ENCODE results near the gene DPYSL5.

The DPYSL5 gene

GRCh38 chr2:26951236-26951635 is 103.3 kb downstream of the DPYSL5 start:
- no peak overlapping the region for H3K9ac ChIP-seq (ENCODE audit: low read depth, low read length)
- no peak overlapping the region for H3K27ac ChIP-seq (ENCODE audit: low read depth, low read length)
- H3K4me1 ChIP-seq (ENCODE audit: insufficient read depth, low read length), result 0 out of 2 replicates have a peak, but pooled peaks cover 3% of the 10 kb centered on the region
- no peaks in the 10 kb centered on the region for H3K36me3 ChIP-seq (ENCODE audit: insufficient read depth, low read length)
- H3K27me3 ChIP-seq (ENCODE audit: insufficient read depth, low read length), result no peaks in the 10 kb centered on the region
- WGBS, result 96% methylated on average over 3 of the region's 3 CpGs
- no peaks in the 10 kb centered on the region for H3K9me3 ChIP-seq (ENCODE audit: insufficient read depth, low read depth, low read length)
- no peak overlapping the region for H3K4me3 ChIP-seq (ENCODE audit: low read length)

DNA sequence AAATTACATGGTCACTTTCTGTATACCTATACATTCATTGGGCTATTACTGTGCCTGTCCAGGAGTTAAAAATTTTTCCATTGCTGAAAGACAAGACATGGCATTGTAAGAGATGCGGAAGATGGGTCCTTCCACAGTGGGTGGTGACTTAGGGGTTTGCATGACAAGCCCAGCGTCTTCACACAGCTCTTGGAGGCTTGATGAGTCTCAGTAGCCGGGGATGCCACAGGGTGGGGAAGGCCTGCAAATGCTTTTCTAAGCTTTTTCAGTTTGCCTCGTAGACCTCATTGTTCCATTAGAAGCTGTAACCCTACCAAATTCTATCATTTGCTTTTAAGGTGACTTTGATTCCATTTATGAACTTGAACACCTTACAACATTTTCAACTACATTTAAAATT is 104.4 kb downstream of the DPYSL5 start:
- no peaks in the 10 kb centered on the region for H3K36me3 ChIP-seq (ENCODE audit: insufficient read depth, low read length)
- no peak overlapping the region for H3K27ac ChIP-seq (ENCODE audit: low read depth, low read length)
- H3K9me3 ChIP-seq (ENCODE audit: insufficient read depth, low read depth, low read length), result no peaks in the 10 kb centered on the region
- no peaks in the 10 kb centered on the region for H3K27me3 ChIP-seq (ENCODE audit: insufficient read depth, low read length)
- no peak overlapping the region for H3K9ac ChIP-seq (ENCODE audit: low read depth, low read length)
- 55% methylated on average over 4 of the region's 4 CpGs for WGBS
- H3K4me1 ChIP-seq (ENCODE audit: insufficient read depth, low read length), result 0 out of 2 replicates have a peak, but pooled peaks cover 3% of the 10 kb centered on the region
- H3K4me3 ChIP-seq (ENCODE audit: low read length), result no peak overlapping the region

DNA sequence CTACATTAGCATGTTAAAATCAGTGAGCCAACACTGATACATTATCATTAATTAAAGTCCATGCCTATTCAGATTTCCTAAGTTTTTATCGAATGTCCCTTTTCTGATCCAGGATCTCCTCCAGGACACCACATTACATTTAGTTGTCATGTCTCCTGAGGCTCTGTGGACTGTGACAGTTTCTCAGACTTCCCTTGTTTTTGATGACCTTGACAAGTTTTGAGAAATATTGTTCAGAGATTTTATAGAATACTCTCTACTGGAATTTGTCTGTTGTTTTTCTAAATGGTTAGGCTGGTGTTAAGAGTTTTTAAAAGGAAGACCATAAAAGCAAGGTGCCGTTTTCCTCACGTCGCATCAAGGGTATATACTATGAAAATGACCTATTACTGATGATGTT is 106.2 kb downstream of the DPYSL5 start:
- 87% methylated on average over 4 of the region's 4 CpGs for WGBS
- Histone ChIP-seq H3K27ac (ENCODE audit: low read depth, low read length) (no peak overlapping the region), H3K9me3 (ENCODE audit: insufficient read depth, low read depth, low read length) (no peaks in the 10 kb centered on the region), H3K36me3 (ENCODE audit: insufficient read depth, low read length) (no peaks in the 10 kb centered on the region), H3K9ac (ENCODE audit: low read depth, low read length) (no peak overlapping the region), H3K4me3 (ENCODE audit: low read length) (no peak overlapping the region), H3K27me3 (ENCODE audit: insufficient read depth, low read length) (no peaks in the 10 kb centered on the region), H3K4me1 (ENCODE audit: insufficient read depth, low read length) (0 out of 2 replicates have a peak, but pooled peaks cover 3% of the 10 kb centered on the region)

- WGBS, result 97% methylated on average over 2 of the region's 3 CpGs
- no peaks in the 10 kb centered on the region for H3K9me3 ChIP-seq (ENCODE audit: insufficient read depth, low read depth, low read length)
- no peak overlapping the region for H3K27ac ChIP-seq (ENCODE audit: low read depth, low read length)
- H3K4me1 ChIP-seq (ENCODE audit: insufficient read depth, low read length), result 0 out of 2 replicates have a peak, but pooled peaks cover 3% of the 10 kb centered on the region
- H3K4me3 ChIP-seq (ENCODE audit: low read length), result no peak overlapping the region
- no peaks in the 10 kb centered on the region for H3K27me3 ChIP-seq (ENCODE audit: insufficient read depth, low read length)
- no peaks in the 10 kb centered on the region for H3K36me3 ChIP-seq (ENCODE audit: insufficient read depth, low read length)
- H3K9ac ChIP-seq (ENCODE audit: low read depth, low read length), result no peak overlapping the region
Measured at GRCh38 chr2:26957041-26957440, 109.1 kb downstream of the DPYSL5 start.

DNA sequence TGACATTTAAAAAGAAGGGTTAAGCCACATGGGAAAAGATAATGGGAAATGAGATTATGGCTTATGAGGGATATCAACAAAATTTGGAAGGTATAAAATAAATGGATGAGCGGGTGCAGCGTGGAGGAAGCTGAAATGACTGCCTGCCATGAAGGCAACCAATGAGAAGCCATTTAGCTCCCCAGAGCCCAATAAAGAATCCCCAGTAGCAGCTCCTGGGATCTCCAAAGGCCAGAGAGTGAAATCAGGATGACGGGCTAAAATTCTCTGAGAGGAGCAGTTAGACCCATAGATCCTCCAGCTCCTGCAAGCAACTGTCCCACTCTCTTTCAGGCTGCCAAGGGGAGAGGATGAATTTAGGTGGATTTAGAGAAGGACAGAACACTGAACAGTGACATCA is 109.6 kb downstream of the DPYSL5 start:
- WGBS, result 85% methylated on average over 3 of the region's 3 CpGs
- Histone ChIP-seq H3K4me3 (ENCODE audit: low read length) (no peak overlapping the region), H3K9ac (ENCODE audit: low read depth, low read length) (no peak overlapping the region), H3K27ac (ENCODE audit: low read depth, low read length) (no peak overlapping the region), H3K4me1 (ENCODE audit: insufficient read depth, low read length) (0 out of 2 replicates have a peak, but pooled peaks cover 1% of the 10 kb centered on the region), H3K9me3 (ENCODE audit: insufficient read depth, low read depth, low read length) (no peaks in the 10 kb centered on the region), H3K27me3 (ENCODE audit: insufficient read depth, low read length) (no peaks in the 10 kb centered on the region), H3K36me3 (ENCODE audit: insufficient read depth, low read length) (no peaks in the 10 kb centered on the region)

GRCh38 chr2:26959331-26959730 is 111.4 kb downstream of the DPYSL5 start:
- H3K9ac ChIP-seq (ENCODE audit: low read depth, low read length), result no peak overlapping the region
- H3K36me3 ChIP-seq (ENCODE audit: insufficient read depth, low read length), result no peaks in the 10 kb centered on the region
- H3K27ac ChIP-seq (ENCODE audit: low read depth, low read length), result no peak overlapping the region
- no peaks in the 10 kb centered on the region for H3K9me3 ChIP-seq (ENCODE audit: insufficient read depth, low read depth, low read length)
- H3K4me1 ChIP-seq (ENCODE audit: insufficient read depth, low read length), result no peaks in the 10 kb centered on the region
- H3K27me3 ChIP-seq (ENCODE audit: insufficient read depth, low read length), result no peaks in the 10 kb centered on the region
- 97% methylated on average over 2 of the region's 2 CpGs for WGBS
- H3K4me3 ChIP-seq (ENCODE audit: low read length), result no peak overlapping the region

DNA sequence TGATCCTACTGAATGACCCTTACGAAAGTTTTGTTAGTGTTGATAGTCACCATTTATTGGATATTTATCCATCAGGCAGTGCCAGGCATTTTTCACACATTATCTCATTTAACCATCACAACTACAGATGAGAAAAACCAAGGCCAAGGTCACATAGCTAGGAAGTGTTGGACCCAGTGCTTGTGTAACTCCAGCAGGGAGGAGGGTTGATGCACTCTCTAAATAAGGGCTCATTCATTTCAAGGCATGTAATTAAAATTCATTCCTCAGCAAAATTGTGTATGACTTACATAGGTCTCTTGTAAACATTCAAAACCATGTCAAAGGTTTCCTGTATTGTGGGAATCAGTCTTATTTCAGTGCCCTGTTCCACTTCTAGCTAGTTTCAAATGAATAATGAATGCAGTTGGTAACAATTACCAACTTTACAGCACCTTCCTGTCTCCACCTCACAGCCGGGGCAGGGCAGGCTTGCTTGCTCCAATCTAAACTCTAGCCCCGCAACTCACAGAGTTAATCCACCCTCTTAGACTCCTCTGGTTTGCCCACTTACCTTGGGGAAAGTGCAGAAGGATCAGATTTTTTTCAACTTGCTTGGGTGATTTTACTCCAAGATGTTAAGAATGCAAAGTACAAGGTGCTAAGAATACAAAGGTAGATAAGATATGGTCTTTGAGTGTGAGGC is 116.7 kb downstream of the DPYSL5 start:
- Histone ChIP-seq H3K9me3 (ENCODE audit: insufficient read depth, low read depth, low read length) (no peaks in the 10 kb centered on the region), H3K27me3 (ENCODE audit: insufficient read depth, low read length) (peaks cover 20% of the 10 kb centered on the region), H3K9ac (ENCODE audit: low read depth, low read length) (no peak overlapping the region), H3K27ac (ENCODE audit: low read depth, low read length) (no peak overlapping the region), H3K36me3 (ENCODE audit: insufficient read depth, low read length) (no peaks in the 10 kb centered on the region), H3K4me3 (ENCODE audit: low read length) (no peak overlapping the region), H3K4me1 (ENCODE audit: insufficient read depth, low read length) (no peaks in the 10 kb centered on the region)
- 58% methylated on average over 3 of the region's 3 CpGs for WGBS

DNA sequence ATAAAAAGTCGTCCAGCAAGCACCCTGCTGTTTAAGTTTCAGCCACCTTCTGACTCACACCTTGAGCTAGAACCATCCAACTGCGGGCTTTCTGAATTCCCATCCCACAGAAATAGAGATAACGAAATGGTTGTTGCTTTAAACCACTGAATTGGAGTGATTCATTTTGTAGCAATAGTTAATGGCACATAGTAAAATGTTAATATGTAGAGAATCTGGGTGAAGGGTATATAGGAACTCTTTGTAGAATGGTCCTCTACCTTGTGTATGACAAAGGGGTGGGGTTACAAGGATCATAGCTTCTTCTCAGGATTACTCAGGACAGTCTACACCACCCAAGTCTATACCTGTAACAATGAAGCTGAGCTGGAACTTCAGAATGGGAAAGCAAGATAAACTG is 120.1 kb downstream of the DPYSL5 start:
- no peaks in the 10 kb centered on the region for H3K9me3 ChIP-seq (ENCODE audit: insufficient read depth, low read depth, low read length)
- H3K9ac ChIP-seq (ENCODE audit: low read depth, low read length), result no peak overlapping the region
- H3K27ac ChIP-seq (ENCODE audit: low read depth, low read length), result no peak overlapping the region
- no peaks in the 10 kb centered on the region for H3K36me3 ChIP-seq (ENCODE audit: insufficient read depth, low read length)
- 74% methylated on average over 3 of the region's 3 CpGs for WGBS
- peaks cover 6% of the 10 kb centered on the region; the same call in 1 of the 2 replicates for H3K4me1 ChIP-seq (ENCODE audit: insufficient read depth, low read length)
- peaks cover 42% of the 10 kb centered on the region for H3K27me3 ChIP-seq (ENCODE audit: insufficient read depth, low read length)
- H3K4me3 ChIP-seq (ENCODE audit: low read length), result no peak overlapping the region

DNA sequence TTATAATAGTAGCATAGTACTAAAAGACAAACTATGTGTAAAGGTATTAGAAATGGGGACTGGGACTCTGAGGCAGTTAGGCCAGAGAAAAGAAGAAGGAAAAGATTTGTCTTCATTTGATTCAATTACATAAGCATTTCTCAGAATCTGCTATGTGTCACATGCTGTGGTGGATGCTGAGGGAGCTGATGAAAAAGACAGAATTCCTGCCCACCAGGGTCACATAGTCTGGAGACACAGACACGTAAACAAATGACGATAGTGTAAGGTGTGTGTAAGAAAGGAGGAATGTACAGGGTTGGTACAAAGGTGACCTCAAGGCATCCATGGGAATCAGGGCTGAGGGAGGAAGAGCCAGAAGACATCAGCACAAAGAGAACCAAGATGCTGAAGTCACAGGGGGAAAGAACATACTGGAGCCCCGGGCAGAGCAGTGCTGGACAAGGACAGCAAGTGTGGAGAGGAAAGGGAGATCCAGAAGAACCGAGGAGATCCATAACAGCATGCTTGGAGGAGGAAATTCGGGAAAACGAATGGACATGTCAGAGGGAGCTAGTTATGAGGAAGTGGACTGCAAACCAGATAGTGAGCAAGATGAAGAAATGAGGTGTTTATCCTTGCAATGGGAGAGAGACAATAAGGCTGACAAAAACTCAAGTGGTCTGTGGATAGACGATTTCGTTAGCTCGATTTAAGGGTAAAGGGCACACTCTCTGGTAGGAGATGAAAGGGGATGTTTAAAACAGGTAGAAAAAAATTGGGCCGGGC is 121.3 kb downstream of the DPYSL5 start:
- Histone ChIP-seq H3K4me1 (ENCODE audit: insufficient read depth, low read length) (peaks cover 6% of the 10 kb centered on the region; the same call in 1 of the 2 replicates), H3K4me3 (ENCODE audit: low read length) (no peak overlapping the region), H3K9ac (ENCODE audit: low read depth, low read length) (no peak overlapping the region), H3K36me3 (ENCODE audit: insufficient read depth, low read length) (no peaks in the 10 kb centered on the region), H3K27ac (ENCODE audit: low read depth, low read length) (no peak overlapping the region), H3K27me3 (ENCODE audit: insufficient read depth, low read length) (peaks cover 44% of the 10 kb centered on the region), H3K9me3 (ENCODE audit: insufficient read depth, low read depth, low read length) (no peaks in the 10 kb centered on the region)
- 83% methylated on average over 10 of the region's 10 CpGs for WGBS

- Histone ChIP-seq H3K9me3 (ENCODE audit: insufficient read depth, low read depth, low read length) (no peaks in the 10 kb centered on the region), H3K27ac (ENCODE audit: low read depth, low read length) (no peak within 1 kb of the TSS), H3K9ac (ENCODE audit: low read depth, low read length) (no peak within 1 kb of the TSS), H3K27me3 (ENCODE audit: insufficient read depth, low read length) (peaks cover 44% of the 10 kb centered on the region), H3K36me3 (ENCODE audit: insufficient read depth, low read length) (no peaks in the 10 kb centered on the region), H3K4me1 (ENCODE audit: insufficient read depth, low read length) (peaks cover 14% of the 10 kb centered on the region), H3K4me3 (ENCODE audit: low read length) (peak within 1 kb of the TSS; percentile 52)
- under 1% methylated on average over 68 of the region's 69 CpGs for whole genome bisulfite sequencing
Measured at GRCh38 chr2:26970244-26970927, 122.5 kb downstream of the DPYSL5 start, which contains the start of gene MAPRE3. Gene MAPRE3 (plus strand): TSS chr2:26970637. CDS start chr2:27022219, 51,582 bp downstream.
